ENCODE results near the gene ACOT7.

DNA sequence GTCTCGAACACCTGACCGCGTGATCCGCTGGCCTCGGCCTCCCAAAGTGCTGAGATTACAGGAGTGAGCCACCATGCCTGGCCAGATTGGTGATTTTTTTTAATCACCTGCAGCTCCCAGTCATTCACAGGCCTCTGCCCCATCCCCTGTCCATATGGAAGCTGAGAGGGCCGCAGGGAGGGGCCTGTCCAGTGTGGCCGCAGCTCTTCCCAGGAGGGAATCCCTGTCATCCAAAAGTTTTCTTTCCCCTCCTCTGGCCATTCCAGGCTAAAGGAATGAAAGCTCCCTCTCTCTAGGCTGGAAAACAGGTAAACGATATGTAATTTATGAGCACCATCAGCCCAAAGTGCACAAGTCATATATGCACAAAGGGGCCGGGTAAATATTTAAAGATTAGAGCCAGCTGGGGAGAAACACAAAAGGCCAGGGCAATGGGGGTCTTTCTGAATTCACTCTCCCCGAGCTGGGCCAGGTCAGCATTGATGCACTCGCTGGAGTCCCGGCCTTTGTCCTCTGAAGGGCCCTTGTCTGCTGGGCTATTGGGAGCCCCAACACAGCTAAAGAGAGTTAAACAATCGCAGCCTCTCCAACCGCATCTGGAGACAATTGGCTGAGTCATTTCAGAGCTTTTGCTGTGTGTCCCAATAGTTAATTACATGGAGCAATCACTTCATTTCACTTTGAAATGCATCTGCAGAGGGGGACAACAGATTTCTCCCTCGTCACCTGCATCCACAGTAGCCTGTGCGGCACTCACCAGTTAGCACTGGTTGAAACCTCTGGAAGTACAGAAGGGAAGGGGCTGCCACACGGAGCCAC, 153.4 kb downstream of the ACOT7 start:
- TF ChIP-seq TAF1 (IDR thresholded peaks at IDR 0.05; ENCODE audit: low read depth) (no peak), USF1 (IDR thresholded peaks at IDR 0.05) (no peak), CREB1 (IDR thresholded peaks at IDR 0.05; ENCODE audit: low read depth) (no peak)
